NCI-H2107 (cell line): ENCODE measurements around the gene ELOVL6.
"Not testable (repeated sequence)": the region's sequence is repeated elsewhere in the genome, so short reads cannot be mapped to it uniquely, and the experiment has no call there.

Source experiments
- DNase-seq: peaks from one replicate; lab custom pipeline; 2025; lab: John Stamatoyannopoulos, UW

Gene ELOVL6

GRCh38 chr4:110160618-110161017 is 37.8 kb downstream of the ELOVL6 start:
- DNase-seq, result no peak

GRCh38 chr4:110159541-110159940 is 38.9 kb downstream of the ELOVL6 start:
- DNase-seq, result no peak

DNA sequence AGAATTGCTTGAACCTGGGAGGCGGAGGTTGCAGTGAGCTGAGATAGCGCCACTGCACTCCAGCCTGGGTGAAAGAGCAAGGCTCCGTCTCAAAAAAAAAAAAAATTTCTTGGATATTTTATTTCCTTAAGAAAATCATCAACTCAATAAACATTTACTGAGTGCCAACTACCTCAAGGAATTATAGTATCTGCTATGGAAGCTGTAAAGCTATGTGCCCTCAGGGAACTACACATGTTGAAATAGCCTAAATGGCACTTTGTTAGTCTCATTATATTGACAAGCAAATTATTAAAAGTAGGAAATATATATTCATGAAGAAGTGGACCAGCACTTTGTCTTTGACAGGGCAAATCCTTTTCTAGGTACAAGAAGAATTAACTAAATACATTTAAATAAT is 40.8 kb downstream of the ELOVL6 start:
- DNase-seq, result no peak

DNA sequence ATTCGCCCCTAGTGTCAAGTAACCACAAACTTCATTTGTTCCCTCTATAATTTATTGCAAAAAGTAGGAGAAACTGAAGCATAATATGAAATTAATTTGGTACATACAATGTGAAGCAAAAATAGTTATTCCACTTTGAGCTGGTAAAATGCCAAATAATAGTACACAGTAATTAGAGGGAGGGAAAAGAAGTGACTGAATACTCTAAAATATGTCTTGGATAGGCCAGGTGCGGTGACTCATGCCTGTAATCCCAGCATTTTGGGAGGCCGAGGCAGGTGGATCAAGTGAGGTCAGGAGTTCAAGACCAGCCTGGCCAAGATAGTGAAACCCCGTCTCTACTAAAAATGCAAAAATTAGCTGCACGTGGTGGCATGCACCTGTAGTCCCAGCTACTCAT is 41.2 kb downstream of the ELOVL6 start:
- not testable (repeated sequence) for DNase-seq

- no peak for DNase-seq
Observed at GRCh38 chr4:110156442-110156841, 42.0 kb downstream of the ELOVL6 start.

DNA sequence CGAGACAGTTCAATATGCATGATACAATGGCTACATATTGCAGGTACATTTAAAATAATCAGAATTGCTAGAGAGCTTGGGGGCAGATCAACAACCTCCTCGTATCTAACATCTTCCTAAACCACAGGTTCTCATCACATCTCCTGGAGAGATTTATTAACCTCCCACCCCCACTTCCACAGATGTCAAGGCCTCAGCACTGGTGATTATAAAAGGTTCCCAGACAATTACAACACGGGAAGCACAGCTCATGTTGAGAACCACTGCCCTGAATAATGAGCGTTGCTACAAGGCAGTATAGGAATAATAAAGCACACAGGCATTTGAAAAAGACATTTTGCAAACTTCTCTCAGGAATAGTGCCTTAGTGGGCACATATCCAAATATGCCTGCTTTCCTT is 42.8 kb downstream of the ELOVL6 start:
- no peak for DNase-seq

DNA sequence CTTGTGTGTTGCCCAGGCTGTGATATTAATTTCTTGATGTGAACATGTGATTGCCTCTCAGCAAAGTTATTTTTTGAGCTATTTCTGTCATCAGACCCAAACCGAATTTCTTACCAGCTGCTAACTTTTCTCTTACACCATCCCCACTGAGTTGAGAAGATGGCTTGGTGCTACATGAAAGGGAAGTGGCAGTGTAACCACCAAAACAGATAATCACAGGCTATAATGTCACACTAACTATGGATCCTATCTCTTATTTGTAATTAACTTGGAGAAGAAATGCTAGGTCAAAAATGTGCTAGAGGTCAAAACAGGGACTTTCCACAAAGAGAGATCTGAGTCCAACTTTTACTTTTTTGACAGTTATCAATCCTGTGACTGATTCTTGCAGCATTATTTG is 43.8 kb downstream of the ELOVL6 start:
- no peak for DNase-seq

DNA sequence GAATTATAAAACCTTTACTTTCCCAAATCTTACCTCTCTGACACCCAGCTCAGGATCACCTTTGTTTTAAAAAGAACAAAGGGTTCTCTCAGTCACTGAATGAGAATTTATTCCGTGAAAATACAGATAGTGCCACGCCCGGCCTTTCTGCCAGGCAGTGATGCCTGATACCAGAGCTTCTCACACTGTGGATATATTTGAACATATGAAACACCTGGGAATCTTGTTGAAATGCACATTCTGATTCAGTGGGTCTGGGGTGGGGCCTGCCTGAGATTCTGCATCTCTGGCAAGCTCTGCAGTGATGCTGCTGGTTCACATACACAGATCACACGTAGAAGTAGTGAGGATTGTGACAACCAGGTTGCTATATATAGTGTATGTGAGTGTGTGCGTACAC is 46.0 kb downstream of the ELOVL6 start:
- no peak for DNase-seq

DNA sequence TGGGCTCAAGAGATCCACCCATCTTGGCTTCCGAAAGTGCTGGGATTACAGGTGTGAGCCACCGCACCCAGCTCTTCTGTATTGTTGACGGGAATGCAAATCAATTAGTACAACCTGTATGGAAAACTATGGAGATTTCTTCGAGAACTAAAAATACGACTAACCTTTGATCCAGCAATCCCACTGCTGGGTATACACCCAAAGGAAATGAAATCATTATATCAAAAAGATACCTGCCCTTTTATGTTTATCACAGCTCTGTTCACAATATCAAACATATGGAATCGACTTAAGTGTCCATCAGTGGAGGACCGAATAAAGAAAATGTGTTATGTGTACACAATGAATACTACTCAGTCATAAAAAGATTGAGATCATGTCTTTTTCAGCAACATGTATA is 49.3 kb downstream of the ELOVL6 start:
- no peak for DNase-seq

- DNase-seq, result no peak
Observed at GRCh38 chr4:110142461-110142860, 56.0 kb downstream of the ELOVL6 start.

- DNase-seq, result no peak
Observed at GRCh38 chr4:110139815-110140214, 58.6 kb downstream of the ELOVL6 start.

- DNase-seq, result no peak
Observed at GRCh38 chr4:110139111-110139510, 59.3 kb downstream of the ELOVL6 start.

DNA sequence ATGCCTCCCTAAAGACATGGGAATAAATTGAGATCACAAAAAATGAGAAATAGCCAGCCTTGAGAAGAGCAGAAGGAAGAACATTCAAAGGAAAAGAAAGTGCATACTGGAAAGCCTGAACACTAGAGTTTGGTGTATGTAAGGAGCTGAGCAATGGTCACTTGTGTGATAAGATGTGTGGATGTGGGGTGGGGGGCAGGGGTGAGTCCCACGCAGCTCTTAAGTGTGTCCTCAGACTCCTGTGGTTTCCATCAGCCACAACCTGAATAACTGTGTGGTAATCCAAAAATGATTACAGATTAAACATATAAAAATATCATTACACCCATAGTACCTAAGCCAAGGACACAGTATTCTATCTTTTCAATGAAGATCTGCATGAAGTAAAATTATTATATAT is 59.9 kb downstream of the ELOVL6 start:
- no peak for DNase-seq

- DNase-seq, result no peak
Observed at GRCh38 chr4:110137829-110138228, 60.6 kb downstream of the ELOVL6 start.

DNA sequence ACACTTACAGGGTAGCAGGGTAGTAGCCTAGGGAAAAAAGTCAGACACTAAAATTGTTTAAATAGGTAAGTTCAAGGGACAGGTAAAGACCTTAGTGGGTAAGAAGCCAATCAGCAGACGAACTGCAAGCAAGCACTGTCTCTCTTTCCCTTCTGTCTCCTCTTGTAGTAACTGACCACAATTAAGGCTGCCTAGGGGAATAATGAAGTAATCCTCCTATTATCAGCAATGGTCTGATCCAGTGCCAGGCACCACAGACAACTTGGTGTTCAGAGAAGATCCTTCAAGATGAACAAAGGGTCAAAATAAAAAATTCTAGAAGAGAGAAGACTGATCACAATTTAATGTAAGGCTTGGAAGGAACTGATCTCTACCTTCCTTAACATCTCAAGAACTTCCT is 62.9 kb downstream of the ELOVL6 start:
- no peak for DNase-seq

DNA sequence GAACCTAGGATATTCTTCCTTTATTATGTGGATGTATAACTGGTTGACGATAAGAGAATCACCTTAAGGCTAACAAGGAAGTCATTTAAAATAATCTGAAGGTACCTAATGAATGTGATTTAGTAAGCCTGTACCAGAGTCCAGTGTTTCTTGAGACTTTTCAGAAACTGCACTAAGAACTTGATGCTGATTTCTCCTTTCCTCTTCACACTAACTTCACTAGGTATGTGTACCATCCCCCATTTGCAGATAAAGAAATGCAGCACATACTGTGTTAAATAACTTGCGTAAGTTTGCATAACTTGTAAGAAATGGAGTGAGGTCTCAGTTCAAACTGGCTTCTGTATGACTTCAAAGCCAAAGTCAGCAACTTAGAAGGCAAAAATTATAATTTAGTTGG is 63.3 kb downstream of the ELOVL6 start:
- no peak for DNase-seq

DNA sequence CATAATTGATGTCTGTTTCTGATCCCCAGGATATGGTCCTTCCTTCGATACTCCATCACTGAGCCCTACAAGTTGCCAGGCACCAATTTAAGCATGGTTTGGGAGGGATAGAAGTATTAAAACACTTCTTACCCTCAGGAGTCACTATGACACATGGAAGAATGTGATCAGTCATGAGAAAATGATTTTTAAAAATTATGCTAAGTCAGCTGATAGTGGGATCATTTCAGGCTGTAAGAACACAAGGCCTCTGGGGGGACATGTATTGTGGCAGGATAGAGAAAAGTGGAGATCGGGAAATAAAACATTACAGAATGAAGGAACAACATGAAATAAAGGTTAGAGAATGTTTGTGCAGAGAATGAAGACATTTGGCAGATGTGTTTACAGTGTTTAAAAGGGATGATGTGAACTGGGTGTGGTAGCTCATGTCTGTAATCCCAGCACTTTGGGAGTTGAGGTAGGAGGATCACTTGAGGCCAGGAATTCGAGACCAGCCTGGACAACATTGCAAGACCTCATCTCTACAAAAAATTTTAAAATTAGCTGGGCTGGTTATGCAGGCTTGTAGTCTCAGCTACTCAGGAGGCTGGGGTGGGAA is 64.0 kb downstream of the ELOVL6 start:
- no peak for DNase-seq

GRCh38 chr4:110132816-110133719 is 65.3 kb downstream of the ELOVL6 start:
- no peak for DNase-seq

- no peak for DNase-seq
Observed at GRCh38 chr4:110131916-110132315, 66.5 kb downstream of the ELOVL6 start.

DNA sequence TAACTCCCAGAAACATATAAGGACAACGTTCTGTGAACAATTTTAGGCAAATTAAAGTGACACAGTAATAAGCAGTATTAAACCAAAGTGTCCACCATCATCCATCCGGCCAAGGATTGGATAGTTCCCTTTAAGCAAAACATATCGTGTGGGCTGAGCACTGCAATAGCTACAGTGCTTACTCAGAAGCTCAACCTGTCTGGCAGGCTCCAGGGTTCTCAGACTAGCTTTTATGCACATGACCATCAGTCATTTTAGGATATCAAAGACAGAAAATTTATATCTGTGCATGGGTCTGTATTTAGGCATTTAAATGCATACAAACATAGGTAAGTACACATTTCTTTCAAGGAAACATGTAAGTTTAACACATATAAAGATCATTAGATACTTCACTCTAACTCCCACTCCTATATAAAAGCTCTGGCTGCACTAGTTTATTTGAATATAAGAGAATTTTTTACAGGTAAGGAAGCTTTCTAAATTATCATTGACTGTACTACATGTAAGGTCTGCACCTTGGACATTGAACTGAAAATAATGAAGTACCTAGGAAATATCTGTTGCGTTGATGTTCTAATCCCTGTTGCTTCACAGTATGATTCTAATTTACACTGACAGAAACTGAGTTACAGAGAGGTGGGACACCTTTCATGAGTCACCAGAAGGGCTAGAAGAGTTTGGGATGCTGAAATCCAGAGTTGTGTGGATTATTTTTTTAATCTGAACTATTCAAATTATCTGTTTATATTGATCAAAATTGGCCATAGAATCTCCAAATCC is 67.6 kb downstream of the ELOVL6 start:
- no peak for DNase-seq

- DNase-seq, result no peak
Observed at GRCh38 chr4:110129544-110129943, 68.9 kb downstream of the ELOVL6 start.

- no peak for DNase-seq
Observed at GRCh38 chr4:110128472-110128919, 69.9 kb downstream of the ELOVL6 start.

GRCh38 chr4:110128029-110128428 is 70.4 kb downstream of the ELOVL6 start:
- no peak for DNase-seq
